GM12873 (cell line): ENCODE results near the gene ASB7.

ENCODE experiments used
- CTCF ChIP-seq: IDR thresholded peaks from 2 replicates; pipeline ENCODE4 v1.5.1; 2012; ENCODE audit warnings: low read depth, mild to moderate bottlenecking, moderate library complexity, low read length, control low read depth; ENCODE audit not compliant: insufficient read depth; ENCODE audit errors: missing control alignments

Gene ASB7

GRCh38 chr15:100651253-100651652 is 48.9 kb downstream of the ASB7 start:
- TF ChIP-seq CTCF = no peak

- no peak for TF ChIP-seq CTCF
Observed at GRCh38 chr15:100652116-100652515, 49.7 kb downstream of the ASB7 start.

- no peak for TF ChIP-seq CTCF
Observed at GRCh38 chr15:100653608-100654007, 51.2 kb downstream of the ASB7 start.

GRCh38 chr15:100658895-100659294 is 56.5 kb downstream of the ASB7 start:
- TF ChIP-seq CTCF = no peak

GRCh38 chr15:100661156-100661555 is 58.8 kb downstream of the ASB7 start:
- no peak for TF ChIP-seq CTCF

- peak; percentile 26 for TF ChIP-seq CTCF
Observed at GRCh38 chr15:100663086-100663914, 60.9 kb downstream of the ASB7 start.

GRCh38 chr15:100663915-100664281 is 61.5 kb downstream of the ASB7 start:
- TF ChIP-seq CTCF = no peak
